Body of pancreas (tissue), 4 donors: ENCODE results near the gene TMEM184A. TPM values are rescaled to one million over a fixed set of nuclear protein-coding genes. Genes with fewer than 3 reads are reported as not detected.
"Not testable (repeated sequence)": the region's sequence is repeated elsewhere in the genome, so short reads cannot be mapped to it uniquely, and the experiment has no call there.

ENCODE experiments used
- ATAC-seq: fragments of 150-250 bp; one replicate; pipeline ENCODE4 v1.9.1; 2016
- DNase-seq, 4 donors: peaks; one replicate each; pipeline ENCODE4 v3.0.0-alpha.2; 2019
- H3K27ac ChIP-seq, 4 donors: fragments of 200-600 bp; sonication (generic); 1 replicate in 3 of 4; 2 replicates in 1 of 4; pipeline versions ENCODE4 v1.5.1 to v1.6.1; 2016 to 2019; ENCODE audit warnings: mild to moderate bottlenecking in 1 of 4, mixed read lengths in 1 of 4, moderate library complexity in 1 of 4
- H3K27me3 ChIP-seq, 2 donors: fragments of 200-600 bp; sonication (generic); one replicate each; pipeline ENCODE4 v1.6.0; 2016; ENCODE audit warnings: mild to moderate bottlenecking in 1 of 2
- H3K36me3 ChIP-seq, 2 donors: fragments of 200-600 bp; sonication (generic); replicated peaks in 1 of 2; 2 replicates each; pipeline ENCODE4 v1.5.1; 2016; ENCODE audit warnings: low read depth in 2 of 2; ENCODE audit not compliant: insufficient read depth in 1 of 2
- H3K4me1 ChIP-seq: fragments of 200-600 bp; sonication (generic); one replicate; pipeline ENCODE4 v1.6.0; 2016
- H3K4me3 ChIP-seq, 2 donors: fragments of 200-600 bp; sonication (generic); 1 replicate in 1 of 2; 2 replicates in 1 of 2; pipeline ENCODE4 v1.5.1; 2016 to 2019
- H3K9me3 ChIP-seq, 3 donors: fragments of 200-600 bp; sonication (generic); 1 replicate in 2 of 3; 2 replicates in 1 of 3; pipeline ENCODE4 v1.5.1; 2016
- POLR2A ChIP-seq, 3 donors: fragments of 450-650 bp; IDR thresholded peaks; one replicate each; pipeline ENCODE4 v1.6.1; 2016; ENCODE audit warnings: antibody characterized with exemption in 3 of 3, mild to moderate bottlenecking in 2 of 3
- WGBS, 2 donors: methylation state at CpG; one replicate each; pipeline ENCODE4 v1.1.5; 2017; 5-methylcytosine and 5-hydroxymethylcytosine counted together
- intact Hi-C: fragments of 100-400 bp; cut with DNase I; formaldehyde crosslinking; loops from one replicate; pipeline ENCODE4 v1.15.1; 2023
- total RNA-seq, 2 donors: library from RNA; depleted of rRNA; stranded (reverse); fragments of >200 nt; gene quantifications; one replicate each; pipeline ENCODE4 v1.1.0, GENCODE V29; 2016
- TF ChIP-seq, protein P1 (sequence below), 7 experiments: fragments of 450-650 bp in 4 of 7; fragments of 200-600 bp in 3 of 7; sonication (generic) in 3 of 7; IDR thresholded peaks; one replicate each; pipeline ENCODE4 v1.5.1; 2016 to 2019; ENCODE audit warnings: antibody characterized with exemption in 7 of 7

The TMEM184A gene
- total RNA-seq, 2 donors from 2014 or later: 21.0 to 65.3 TPM

DNA sequence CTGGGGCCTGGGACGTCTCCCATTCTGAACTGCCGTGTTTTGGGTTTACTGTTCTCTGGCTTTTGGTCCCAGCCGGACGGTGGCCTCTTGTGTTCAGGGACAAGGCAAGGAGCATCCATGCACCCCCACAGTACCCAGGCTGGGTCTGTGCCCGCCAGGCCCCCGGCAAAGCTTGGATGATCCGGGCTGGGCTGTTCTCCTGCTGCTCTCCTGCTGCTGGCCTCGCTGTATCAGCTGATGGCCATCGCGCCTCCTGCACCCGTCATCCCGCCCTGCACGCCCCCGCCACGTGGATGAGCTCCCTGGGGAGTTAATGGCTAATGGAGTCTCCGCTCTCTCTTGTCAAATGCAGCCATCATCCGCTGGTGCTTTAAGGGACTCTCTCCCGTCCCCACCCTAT is 28.7 kb upstream of the TMEM184A start:
- no peak for DNase-seq
- 91 to 94% methylated on average over 10 to 18 of the region's 18 CpGs for WGBS, 2 donors
- peaks cover 10% of the 10 kb centered on the region for H3K4me1 ChIP-seq
- no peaks in the 10 kb centered on the region for H3K27me3 ChIP-seq
- H3K27ac ChIP-seq: no peak overlapping the region
- no peak overlapping the region for H3K4me3 ChIP-seq
- intact Hi-C loops: loop anchor here (5.0 kb wide), 1 partner anchor 763 kb away; no protein-coding TSS in a partner anchor
- ATAC-seq: no peak
- peaks cover 0 to 7% (median 0%) of the 10 kb centered on the region in 3 donors for H3K9me3 ChIP-seq
- TF ChIP-seq, protein P1, sequence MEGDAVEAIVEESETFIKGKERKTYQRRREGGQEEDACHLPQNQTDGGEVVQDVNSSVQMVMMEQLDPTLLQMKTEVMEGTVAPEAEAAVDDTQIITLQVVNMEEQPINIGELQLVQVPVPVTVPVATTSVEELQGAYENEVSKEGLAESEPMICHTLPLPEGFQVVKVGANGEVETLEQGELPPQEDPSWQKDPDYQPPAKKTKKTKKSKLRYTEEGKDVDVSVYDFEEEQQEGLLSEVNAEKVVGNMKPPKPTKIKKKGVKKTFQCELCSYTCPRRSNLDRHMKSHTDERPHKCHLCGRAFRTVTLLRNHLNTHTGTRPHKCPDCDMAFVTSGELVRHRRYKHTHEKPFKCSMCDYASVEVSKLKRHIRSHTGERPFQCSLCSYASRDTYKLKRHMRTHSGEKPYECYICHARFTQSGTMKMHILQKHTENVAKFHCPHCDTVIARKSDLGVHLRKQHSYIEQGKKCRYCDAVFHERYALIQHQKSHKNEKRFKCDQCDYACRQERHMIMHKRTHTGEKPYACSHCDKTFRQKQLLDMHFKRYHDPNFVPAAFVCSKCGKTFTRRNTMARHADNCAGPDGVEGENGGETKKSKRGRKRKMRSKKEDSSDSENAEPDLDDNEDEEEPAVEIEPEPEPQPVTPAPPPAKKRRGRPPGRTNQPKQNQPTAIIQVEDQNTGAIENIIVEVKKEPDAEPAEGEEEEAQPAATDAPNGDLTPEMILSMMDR (IDR thresholded peaks at IDR 0.05): no peak
- no peak for TF ChIP-seq POLR2A (IDR thresholded peaks at IDR 0.05)
- H3K36me3 ChIP-seq: no peaks in the 10 kb centered on the region

DNA sequence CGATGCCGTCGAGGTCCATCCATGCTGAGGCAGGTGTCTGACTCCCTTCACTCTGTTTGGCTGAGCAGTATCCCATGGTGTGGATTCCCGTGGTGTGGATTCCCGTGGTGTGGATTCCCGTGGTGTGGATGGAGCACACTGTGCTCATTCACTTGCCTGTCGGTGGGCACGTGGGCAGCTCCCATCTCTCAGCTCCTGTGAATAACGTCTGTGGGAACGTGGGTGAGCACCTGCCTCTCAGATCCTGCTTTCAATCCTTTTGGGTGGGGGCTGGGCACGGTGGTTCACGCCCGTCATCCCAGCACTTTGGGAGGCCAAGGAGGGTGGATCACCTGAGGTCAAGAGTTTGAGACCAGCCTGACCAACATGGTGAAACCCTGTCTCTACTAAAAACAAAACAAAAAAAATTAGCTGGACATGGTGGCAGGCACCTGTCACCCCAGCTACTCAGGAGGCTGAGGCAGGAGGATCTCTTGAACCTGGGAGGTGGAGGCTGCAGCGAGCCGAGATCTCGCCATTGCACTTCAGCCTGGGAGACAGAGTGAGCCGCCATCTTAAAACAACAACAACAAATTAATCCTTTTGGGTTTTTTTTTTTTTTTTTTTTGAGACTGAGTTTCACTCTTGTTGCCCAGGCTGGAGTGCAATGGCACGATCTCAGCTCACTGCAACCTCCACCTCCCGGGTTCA is 27.4 kb upstream of the TMEM184A start:
- not testable (repeated sequence) for H3K36me3 ChIP-seq, H3K27me3 ChIP-seq, ATAC-seq, DNase-seq, H3K9me3 ChIP-seq, H3K27ac ChIP-seq, H3K4me3 ChIP-seq
- H3K4me1 ChIP-seq: peaks cover 16% of the 10 kb centered on the region
- intact Hi-C loops: loop anchor here (5.0 kb wide), 1 partner anchor 764 kb away; no protein-coding TSS in a partner anchor
- 83 to 87% methylated on average over 17 to 19 of the region's 19 CpGs for WGBS, 2 donors

DNA sequence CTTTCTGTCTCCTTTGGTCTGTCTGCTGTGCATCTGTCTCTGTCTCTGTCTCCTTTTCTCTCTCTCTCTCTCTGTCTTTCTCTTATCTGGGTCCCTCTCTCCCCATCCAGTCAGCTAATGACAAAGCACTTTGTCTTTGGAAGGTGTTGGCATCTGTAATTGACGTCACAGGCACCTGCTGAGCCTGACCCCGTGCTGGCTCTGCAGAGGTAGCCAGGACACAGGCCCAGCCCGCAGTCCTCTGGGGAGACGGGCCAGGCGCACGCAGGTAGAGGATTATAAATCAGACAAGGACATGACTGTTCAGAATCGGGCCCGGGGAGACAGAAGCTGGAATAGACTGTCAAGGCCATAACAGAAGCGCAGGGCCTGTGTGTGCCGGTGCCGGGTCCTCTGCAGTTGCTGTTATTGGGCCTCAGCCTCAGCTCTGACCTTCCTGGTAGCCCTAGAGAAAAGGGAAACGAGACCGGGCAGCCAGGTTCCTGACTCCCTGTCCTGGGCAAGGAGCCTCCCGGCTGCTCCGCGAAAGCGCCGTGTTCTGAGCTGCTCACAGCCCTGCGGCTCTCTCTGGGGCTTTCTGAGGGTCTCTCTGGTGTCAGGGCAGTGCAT is 24.5 kb upstream of the TMEM184A start:
- Histone ChIP-seq H3K4me1 (peaks cover 6% of the 10 kb centered on the region), H3K27me3 (no peaks in the 10 kb centered on the region), H3K4me3 (no peak overlapping the region), H3K36me3 (no peaks in the 10 kb centered on the region), H3K9me3 (no peaks in the 10 kb centered on the region), H3K27ac (no peak overlapping the region)
- ATAC-seq (no peak), DNase-seq (no peak)
- intact Hi-C loops: loop anchor here (5.0 kb wide), 1 partner anchor 767 kb away; no protein-coding TSS in a partner anchor
- 82 to 83% methylated on average over 19 of the region's 19 CpGs for WGBS, 2 donors
- no peak for TF ChIP-seq POLR2A (IDR thresholded peaks at IDR 0.05)
- TF ChIP-seq, protein P1 (IDR thresholded peaks at IDR 0.05): no peak

DNA sequence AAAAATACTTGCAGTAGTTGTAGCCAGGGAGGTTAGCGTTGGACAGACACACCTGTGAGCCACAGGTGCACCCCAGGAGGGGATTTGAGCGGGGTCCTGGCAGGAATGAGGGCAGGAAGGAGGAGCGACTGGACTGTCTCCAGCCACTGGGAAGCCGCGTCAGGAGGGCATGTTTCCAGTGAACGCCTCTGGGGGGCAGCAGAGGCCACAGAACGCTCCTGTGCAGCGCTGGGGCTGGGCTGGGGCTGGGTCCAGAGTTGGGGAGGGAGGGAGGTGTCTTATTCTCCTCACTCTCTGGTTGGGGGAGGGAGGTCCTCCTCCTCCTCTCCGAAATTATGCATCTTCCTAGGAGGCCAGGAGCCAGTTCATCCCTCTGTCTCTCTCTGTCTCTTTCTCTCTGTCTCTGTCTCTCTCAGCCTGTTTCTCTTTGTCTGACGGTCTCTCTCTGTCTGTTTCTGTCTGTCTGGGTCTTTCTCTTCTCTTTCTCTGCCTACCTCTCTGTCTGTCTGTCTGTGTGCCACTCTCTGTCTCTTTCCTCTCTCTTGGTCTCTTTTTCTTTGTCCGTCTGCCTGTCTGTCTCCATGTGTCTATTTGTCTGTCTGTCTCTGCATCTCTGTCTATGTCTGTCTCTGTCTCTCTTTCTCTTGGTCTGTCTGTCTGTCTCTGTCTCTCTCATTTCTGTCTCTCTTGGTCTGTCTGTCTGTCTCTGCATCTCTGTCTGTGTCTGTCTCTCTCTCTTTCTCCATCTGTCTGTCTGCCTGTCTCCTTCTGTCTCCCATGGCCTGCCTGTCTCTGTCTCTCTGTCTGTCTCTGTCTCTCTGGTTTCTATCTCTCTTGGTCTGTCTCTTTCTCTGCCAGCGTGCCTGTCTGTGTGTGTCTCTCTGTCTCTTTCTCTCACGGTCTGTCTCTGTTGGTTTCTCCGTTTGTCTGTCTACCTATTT is 23.7 kb upstream of the TMEM184A start:
- H3K4me3 ChIP-seq: no peak overlapping the region
- peaks cover 6% of the 10 kb centered on the region for H3K4me1 ChIP-seq
- TF ChIP-seq, protein P1 (IDR thresholded peaks at IDR 0.05): peak; percentile 61 to 80 (median 75)
- TF ChIP-seq POLR2A (IDR thresholded peaks at IDR 0.05): no peak
- intact Hi-C loops: loop anchor here (5.0 kb wide), 1 partner anchor 768 kb away; no protein-coding TSS in a partner anchor
- H3K9me3 ChIP-seq: no peaks in the 10 kb centered on the region
- DNase-seq (peak; percentile 63 to 72 (median 70)), ATAC-seq (peak; percentile 95)
- no peaks in the 10 kb centered on the region for H3K27me3 ChIP-seq
- no peaks in the 10 kb centered on the region for H3K36me3 ChIP-seq
- H3K27ac ChIP-seq: no peak overlapping the region
- 26 to 29% methylated on average over 13 to 14 of the region's 14 CpGs for WGBS, 2 donors

DNA sequence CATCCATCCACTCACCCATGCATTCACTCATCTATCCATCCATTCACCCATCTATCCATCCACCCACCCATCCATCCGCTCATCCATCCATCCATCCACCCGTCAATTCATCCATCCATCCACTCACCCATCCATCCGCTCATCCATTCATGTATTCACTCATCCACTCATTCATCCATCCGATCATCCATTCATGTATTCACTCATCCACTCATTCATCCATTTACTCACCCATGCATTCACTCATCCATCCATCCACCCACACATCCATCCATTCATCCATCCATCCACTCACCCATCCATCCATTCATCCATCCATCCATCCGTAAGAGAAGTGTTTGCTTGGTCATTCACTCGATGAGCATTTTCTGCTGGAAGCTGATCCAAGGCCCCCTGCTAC is 22.5 kb upstream of the TMEM184A start:
- ATAC-seq (no peak), DNase-seq (no peak)
- no peaks in the 10 kb centered on the region for H3K36me3 ChIP-seq
- intact Hi-C loops: no loop called here
- H3K27me3 ChIP-seq: no peaks in the 10 kb centered on the region
- 84 to 85% methylated on average over 6 of the region's 6 CpGs for WGBS, 2 donors
- no peak overlapping the region for H3K4me3 ChIP-seq
- H3K27ac ChIP-seq: no peak overlapping the region
- H3K9me3 ChIP-seq: no peaks in the 10 kb centered on the region
- TF ChIP-seq, protein P1 (IDR thresholded peaks at IDR 0.05): no peak
- TF ChIP-seq POLR2A (IDR thresholded peaks at IDR 0.05): no peak
- peaks cover 6% of the 10 kb centered on the region for H3K4me1 ChIP-seq
